H1 (cell line): ENCODE measurements around the gene COL16A1. TPM values are rescaled to one million over a fixed set of nuclear protein-coding genes. Genes with fewer than 3 reads are reported as not detected.

Experiments
- CTCF ChIA-PET: fragments of 300-600 bp; sonication (Branson Sonifier 250); formaldehyde crosslinking; loops from one replicate; lab custom pipeline; 2021; ENCODE audit not compliant: partially characterized antibody; lab: Charles Lee
- POLR2A ChIA-PET: fragments of 300-600 bp; sonication (Branson Sonifier 250); formaldehyde crosslinking; loops from one replicate; lab custom pipeline; 2021; ENCODE audit warnings: inconsistent platforms; ENCODE audit not compliant: partially characterized antibody; lab: Charles Lee
- DNase-seq, 2 experiments: peaks; one replicate each; pipeline versions ENCODE4 v3.0.0 to v3.0.0-alpha.2; 2010 to 2022; ENCODE audit warnings: low spot score in 2 of 2, low read depth in 1 of 2, mixed read lengths in 1 of 2
- FAIRE-seq: peaks from 2 replicates; lab custom pipeline; 2011; peaks lifted over from hg19 to GRCh38; lab: Jason Lieb, UNC
- H2AFZ ChIP-seq: 2 replicates; pipeline ENCODE4 v1.8.1; 2012; ENCODE audit warnings: low read length, inconsistent platforms
- H2AK5ac ChIP-seq: 2 replicates; pipeline ENCODE4 v1.6.1; 2013; ENCODE audit warnings: low read depth, low read length
- H2BK120ac ChIP-seq: replicated peaks from 2 replicates; pipeline ENCODE3; 2013; ENCODE audit warnings: low read depth, low read length, inconsistent platforms
- H2BK12ac ChIP-seq: 2 replicates; pipeline ENCODE4 v1.6.1; 2013; ENCODE audit warnings: low read depth, low read length
- H2BK15ac ChIP-seq: 2 replicates; pipeline ENCODE4 v1.6.1; 2013; ENCODE audit warnings: low read length
- H2BK20ac ChIP-seq: 2 replicates; pipeline ENCODE4 v1.6.1; 2013; ENCODE audit warnings: low read length
- H2BK5ac ChIP-seq: 2 replicates; pipeline ENCODE4 v1.6.1; 2013; ENCODE audit warnings: low read depth, low read length
- H3K14ac ChIP-seq: 2 replicates; pipeline ENCODE4 v1.6.1; 2013; ENCODE audit warnings: inconsistent platforms; ENCODE audit not compliant: insufficient read length
- H3K18ac ChIP-seq: 2 replicates; pipeline ENCODE4 v1.6.1; 2013; ENCODE audit warnings: low read length; ENCODE audit errors: extremely low read depth
- H3K23ac ChIP-seq: 2 replicates; pipeline ENCODE4 v1.6.1; 2013; ENCODE audit warnings: inconsistent platforms; ENCODE audit not compliant: insufficient read length
- H3K23me2 ChIP-seq: 2 replicates; pipeline ENCODE4 v1.6.1; 2013; ENCODE audit warnings: low read depth, low read length
- H3K27ac ChIP-seq: 2 replicates; pipeline ENCODE4 v1.6.1; 2011; ENCODE audit warnings: low read depth, low read length, inconsistent platforms
- H3K27me3 ChIP-seq, 4 experiments: replicated peaks in 1 of 4; 1 replicate in 1 of 4; 2 replicates in 3 of 4; pipeline versions ENCODE4 v1.6.1 to v1.8.1; 2011 to 2013; ENCODE audit warnings: low read length in 3 of 4, mild to moderate bottlenecking in 3 of 4, inconsistent platforms in 2 of 4, mixed read lengths in 2 of 4, moderate library complexity in 1 of 4; ENCODE audit not compliant: control insufficient read depth in 3 of 4, insufficient read depth in 3 of 4; ENCODE audit errors: extremely low read depth in 1 of 4
- H3K36me3 ChIP-seq, 4 experiments: 2 replicates each; pipeline versions ENCODE4 v1.6.1 to v1.8.1; 2011 to 2013; ENCODE audit warnings: mild to moderate bottlenecking in 4 of 4, low read length in 3 of 4, moderate library complexity in 2 of 4, control low read depth in 1 of 4, inconsistent platforms in 1 of 4; ENCODE audit not compliant: insufficient read depth in 4 of 4, control insufficient read depth in 2 of 4
- H3K4ac ChIP-seq: replicated peaks from 2 replicates; pipeline ENCODE3; 2013; ENCODE audit warnings: low read length, low read depth, mixed read lengths, inconsistent platforms; ENCODE audit not compliant: insufficient read length
- H3K4me1 ChIP-seq, 4 experiments: replicated peaks in 1 of 4; 1 replicate in 1 of 4; 2 replicates in 3 of 4; pipeline versions ENCODE4 v1.6.1 to v1.8.1; 2011 to 2013; ENCODE audit warnings: low read length in 3 of 4, inconsistent platforms in 2 of 4, mixed read lengths in 1 of 4; ENCODE audit not compliant: insufficient read depth in 4 of 4, control insufficient read depth in 3 of 4
- H3K4me2 ChIP-seq, 2 experiments: 2 replicates each; pipeline versions ENCODE4 v1.6.1 to v1.8.1; 2011 to 2013; ENCODE audit warnings: low read depth in 2 of 2, low read length in 2 of 2, control low read depth in 1 of 2, inconsistent platforms in 1 of 2, mild to moderate bottlenecking in 1 of 2; ENCODE audit not compliant: insufficient read depth in 1 of 2
- H3K4me3 ChIP-seq, 4 experiments: fragments of 200-600, 300-600 bp in 1 of 4; sonication (generic), shearing (Covaris generic), sonication (Bioruptor Twin) in 1 of 4; 2 replicates each; pipeline versions ENCODE4 v1.5.1 to v1.8.1; 2011 to 2016; ENCODE audit warnings: low read length in 4 of 4, low read depth in 3 of 4, control low read depth in 2 of 4, inconsistent platforms in 2 of 4, mild to moderate bottlenecking in 2 of 4, mixed read lengths in 1 of 4, moderate library complexity in 1 of 4; ENCODE audit not compliant: insufficient read depth in 2 of 4; ENCODE audit errors: extremely low read depth in 1 of 4
- H3K56ac ChIP-seq: replicated peaks from 2 replicates; pipeline ENCODE3; 2013; ENCODE audit warnings: low read depth, mild to moderate bottlenecking, mixed read lengths, low read length, inconsistent platforms; ENCODE audit not compliant: insufficient read length
- H3K79me1 ChIP-seq: 2 replicates; pipeline ENCODE4 v1.6.1; 2013; ENCODE audit warnings: low read depth, low read length, control low read depth
- H3K79me2 ChIP-seq, 2 experiments: 2 replicates each; pipeline versions ENCODE4 v1.6.1 to v1.8.1; 2012 to 2013; ENCODE audit warnings: low read length in 2 of 2, mild to moderate bottlenecking in 2 of 2, inconsistent platforms in 1 of 2; ENCODE audit not compliant: insufficient read depth in 2 of 2, control insufficient read depth in 1 of 2
- H3K9ac ChIP-seq, 4 experiments: replicated peaks in 1 of 4; 1 replicate in 1 of 4; 2 replicates in 3 of 4; pipeline versions ENCODE4 v1.6.1 to v1.8.1; 2011 to 2013; ENCODE audit warnings: low read depth in 3 of 4, low read length in 3 of 4, control low read depth in 2 of 4, mild to moderate bottlenecking in 2 of 4, moderate library complexity in 2 of 4, inconsistent platforms in 1 of 4; ENCODE audit errors: extremely low read depth in 1 of 4
- H3K9me3 ChIP-seq, 2 experiments: 2 replicates each; pipeline versions ENCODE4 v1.6.1 to v1.8.1; 2012 to 2013; ENCODE audit warnings: mild to moderate bottlenecking in 2 of 2, moderate library complexity in 2 of 2, control low read depth in 1 of 2, inconsistent platforms in 1 of 2, low read depth in 1 of 2, low read length in 1 of 2, mixed read lengths in 1 of 2; ENCODE audit not compliant: insufficient read depth in 2 of 2
- H4K20me1 ChIP-seq, 2 experiments: replicated peaks in 1 of 2; 2 replicates each; pipeline versions ENCODE3 to v1.8.1; 2011 to 2013; ENCODE audit warnings: inconsistent platforms in 2 of 2, low read length in 2 of 2, mild to moderate bottlenecking in 1 of 2; ENCODE audit not compliant: insufficient read depth in 2 of 2, control insufficient read depth in 1 of 2
- H4K5ac ChIP-seq: 2 replicates; pipeline ENCODE4 v1.6.1; 2013; ENCODE audit warnings: low read length, low read depth, mixed read lengths, inconsistent platforms; ENCODE audit not compliant: insufficient read length
- H4K8ac ChIP-seq: 2 replicates; pipeline ENCODE4 v1.8.0; 2013; ENCODE audit warnings: mild to moderate bottlenecking, moderate library complexity, low read length, inconsistent platforms; ENCODE audit not compliant: insufficient read depth; ENCODE audit errors: extremely low read depth
- H4K91ac ChIP-seq: replicated peaks from 2 replicates; pipeline ENCODE3; 2013; ENCODE audit warnings: low read length, mixed read lengths, inconsistent platforms; ENCODE audit not compliant: insufficient read length
- CEBPB ChIP-seq: IDR thresholded peaks from 2 replicates; pipeline ENCODE4 v1.6.1; 2012; ENCODE audit warnings: low read depth, low read length
- EGR1 ChIP-seq: IDR thresholded peaks from 2 replicates; pipeline ENCODE4 v1.6.1; 2011; ENCODE audit warnings: low read depth, low read length, borderline replicate concordance
- SIN3A ChIP-seq, 2 experiments: IDR thresholded peaks in 1 of 2; conservative IDR thresholded peaks in 1 of 2; 2 replicates each; pipeline ENCODE4 v1.6.1; 2011 to 2012; ENCODE audit warnings: low read length in 2 of 2, improper control_type of control experiment in 1 of 2, low read depth in 1 of 2, mild to moderate bottlenecking in 1 of 2
- WGBS, 2 experiments: shearing (Covaris generic) in 1 of 2; methylation state at CpG; one replicate each; pipeline versions ENCODE4 v1.1.6 to v1.1.7; 2013 to 2015; ENCODE audit warnings: low lambda C conversion rate in 2 of 2, mixed read lengths in 2 of 2, inconsistent platforms in 1 of 2, low coverage in 1 of 2, missing lambda C conversion rate in 1 of 2; ENCODE audit not compliant: insufficient replicate concordance in 2 of 2, insufficient coverage in 1 of 2, insufficient read length in 1 of 2; ENCODE audit errors: extremely low coverage in 1 of 2, missing lambda C conversion rate in 1 of 2; 5-methylcytosine and 5-hydroxymethylcytosine counted together
- polyA plus RNA-seq, 7 experiments: library from polyadenylated mRNA; depleted of rRNA in 3 of 7; stranded (reverse) in 5 of 7; unstranded in 2 of 7; fragments of >200 nt in 5 of 7; fragments of 200-250 nt in 2 of 7; gene quantifications; 1 replicate in 5 of 7; 2 replicates in 1 of 7; 4 replicates in 1 of 7; pipeline versions ENCODE4 v1.2.1 to v1.2.3, GENCODE V29; 2011 to 2013; ENCODE audit warnings: missing spikeins in 2 of 7, mixed read lengths in 2 of 7
- total RNA-seq: library from RNA; stranded (reverse); fragmentation: NEBNext Ultra II Directional; extraction: Animal tissue kit (Norgen Biotek cat#: 25700); gene quantifications from 2 replicates; pipeline ENCODE4 v1.2.1, GENCODE V29; 2021
- TF ChIP-seq, protein P1 (sequence below): IDR thresholded peaks from 2 replicates; pipeline ENCODE4 v1.6.1; 2012; ENCODE audit warnings: inconsistent platforms

COL16A1 gene
- total and polyA plus RNA-seq, 2 of the 8 experiments (the other 6 are each of a cell fraction or from before 2014, with no cell fraction given), result 2.0 to 10.5 TPM

DNA sequence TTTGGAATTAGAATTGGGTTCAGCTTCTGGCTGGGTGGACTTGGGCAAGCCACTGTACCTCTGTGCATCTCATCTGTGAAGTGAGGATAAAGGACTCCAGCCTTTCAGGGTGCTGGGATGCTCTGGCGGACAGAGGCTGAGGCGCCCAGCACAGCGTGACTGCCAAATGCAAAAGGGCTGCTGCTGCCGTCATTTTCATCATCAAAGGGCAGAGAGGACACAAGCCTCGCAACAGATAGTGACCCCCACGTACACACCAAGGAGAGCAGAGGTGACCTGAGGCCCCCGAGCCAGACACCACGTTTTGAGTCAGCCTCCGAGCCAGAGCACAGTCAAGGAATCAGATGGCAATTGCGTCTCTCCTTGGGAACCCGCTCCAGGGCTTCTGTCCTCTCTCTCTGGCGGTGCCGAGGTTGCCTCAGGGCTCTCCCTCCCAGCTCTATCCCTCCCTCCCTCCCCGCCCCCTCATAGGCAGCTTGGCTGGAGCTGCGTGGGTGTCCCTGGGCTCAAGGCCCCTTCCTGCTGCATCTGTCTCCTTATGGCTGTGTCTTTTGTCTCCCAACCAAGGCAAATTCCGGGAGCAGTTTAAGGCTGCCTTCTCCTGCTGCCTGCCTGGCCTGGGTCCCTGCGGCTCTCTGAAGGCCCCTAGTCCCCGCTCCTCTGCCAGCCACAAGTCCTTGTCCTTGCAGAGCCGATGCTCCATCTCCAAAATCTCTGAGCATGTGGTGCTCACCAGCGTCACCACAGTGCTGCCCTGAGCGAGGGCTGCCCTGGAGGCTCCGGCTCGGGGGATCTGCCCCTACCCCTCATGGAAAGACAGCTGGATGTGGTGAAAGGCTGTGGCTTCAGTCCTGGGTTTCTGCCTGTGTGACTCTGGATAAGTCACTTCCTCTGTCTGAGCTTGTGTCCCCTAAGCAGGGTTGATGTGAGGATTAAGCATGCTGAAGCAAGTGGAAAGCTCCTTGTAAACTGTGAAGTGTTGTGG is 77.3 kb downstream of the COL16A1 start:
- Histone ChIP-seq H3K23ac (no peak overlapping the region), H4K91ac (no peak overlapping the region), H3K14ac (no peak overlapping the region), H2BK5ac (no peak overlapping the region), H3K9ac (no peak overlapping the region; a peak in 1 of 7 replicates), H3K23me2 (no peaks in the 10 kb centered on the region), H4K5ac (no peak overlapping the region), H3K4ac (no peak overlapping the region), H2AFZ (no peak overlapping the region), H4K20me1 (peaks cover 0 to 4% of the 10 kb centered on the region in 2 experiments), H2BK20ac (no peak overlapping the region), H3K4me1 (peaks cover 0 to 4% (median 0%) of the 10 kb centered on the region in 4 experiments; a peak in 1 of 7 replicates), H3K4me2 (no peak overlapping the region), H3K79me1 (no peaks in the 10 kb centered on the region), H3K4me3 (no peak overlapping the region), H3K27me3 (no peaks in the 10 kb centered on the region), H2BK12ac (no peak overlapping the region), H3K27ac (no peak overlapping the region; the same call in 1 of the 2 replicates), H2AK5ac (no peak overlapping the region), H3K18ac (no peak overlapping the region), H3K9me3 (no peaks in the 10 kb centered on the region), H3K56ac (no peak overlapping the region), H3K36me3 (peaks cover 3 to 16% (median 10%) of the 10 kb centered on the region in 4 experiments; a peak in 7 of 8 replicates), H2BK120ac (no peak overlapping the region), H2BK15ac (no peak overlapping the region), H3K79me2 (no peaks in the 10 kb centered on the region), H4K8ac (peak overlapping the region; percentile 57; the same call in 1 of the 2 replicates)
- FAIRE-seq (no peak), DNase-seq (no peak)
- ChIA-PET CTCF (interaction anchor here (0.7 to 5.2 kb wide), 6 partner anchors 8 to 205 kb away, joined by 3 to 40 read pairs (median 4); no protein-coding TSS in a partner anchor), POLR2A (interaction anchor here (0.6 to 1.5 kb wide), 3 partner anchors 8 to 14 kb away, joined by 3 to 7 read pairs (median 4); partner anchors contain the start of gene HCRTR1)
- no peak for TF ChIP-seq SIN3A (conservative IDR thresholded peaks at IDR 0.05 in 1 of 2, IDR thresholded peaks at IDR 0.05 in 1 of 2; ENCODE audit: low read depth in 1 of 2, low read length in 2 of 2)
- TF ChIP-seq, protein P1, sequence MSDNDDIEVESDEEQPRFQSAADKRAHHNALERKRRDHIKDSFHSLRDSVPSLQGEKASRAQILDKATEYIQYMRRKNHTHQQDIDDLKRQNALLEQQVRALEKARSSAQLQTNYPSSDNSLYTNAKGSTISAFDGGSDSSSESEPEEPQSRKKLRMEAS, result no peak
- TF ChIP-seq CEBPB, result no peak
- TF ChIP-seq EGR1, result peak; percentile 38; the same call in 1 of the 2 replicates
- WGBS, 2 experiments, result 79% methylated on average over 20 of the region's 23 CpGs; no CpG with 5 or more reads in 1 of the 2 experiments
